ENCODE measurements around the gene APOBEC3C. TPM values are rescaled to one million over a fixed set of nuclear protein-coding genes. Genes with fewer than 3 reads are reported as not detected.
"Not testable (repeated sequence)": the region's sequence is repeated elsewhere in the genome, so short reads cannot be mapped to it uniquely, and the experiment has no call there.

APOBEC3C gene
- total RNA-seq, 1 experiment from 2014 or later = 32.1 TPM

GRCh38 chr22:38989466-38989865 lies 24.6 kb upstream of the APOBEC3C start:
- H3K9me3 ChIP-seq (ENCODE audit: control insufficient read depth, low read depth, low read length) = no peaks in the 10 kb centered on the region
- H3K9ac ChIP-seq (ENCODE audit: extremely low read depth, insufficient read length, low read length) = no peak overlapping the region
- no peak overlapping the region for H3K27ac ChIP-seq (ENCODE audit: insufficient read length, low read depth, low read length)
- no peak overlapping the region for H2BK5ac ChIP-seq (ENCODE audit: insufficient read length, low read length)
- TF ChIP-seq, protein P1, sequence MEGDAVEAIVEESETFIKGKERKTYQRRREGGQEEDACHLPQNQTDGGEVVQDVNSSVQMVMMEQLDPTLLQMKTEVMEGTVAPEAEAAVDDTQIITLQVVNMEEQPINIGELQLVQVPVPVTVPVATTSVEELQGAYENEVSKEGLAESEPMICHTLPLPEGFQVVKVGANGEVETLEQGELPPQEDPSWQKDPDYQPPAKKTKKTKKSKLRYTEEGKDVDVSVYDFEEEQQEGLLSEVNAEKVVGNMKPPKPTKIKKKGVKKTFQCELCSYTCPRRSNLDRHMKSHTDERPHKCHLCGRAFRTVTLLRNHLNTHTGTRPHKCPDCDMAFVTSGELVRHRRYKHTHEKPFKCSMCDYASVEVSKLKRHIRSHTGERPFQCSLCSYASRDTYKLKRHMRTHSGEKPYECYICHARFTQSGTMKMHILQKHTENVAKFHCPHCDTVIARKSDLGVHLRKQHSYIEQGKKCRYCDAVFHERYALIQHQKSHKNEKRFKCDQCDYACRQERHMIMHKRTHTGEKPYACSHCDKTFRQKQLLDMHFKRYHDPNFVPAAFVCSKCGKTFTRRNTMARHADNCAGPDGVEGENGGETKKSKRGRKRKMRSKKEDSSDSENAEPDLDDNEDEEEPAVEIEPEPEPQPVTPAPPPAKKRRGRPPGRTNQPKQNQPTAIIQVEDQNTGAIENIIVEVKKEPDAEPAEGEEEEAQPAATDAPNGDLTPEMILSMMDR (conservative IDR thresholded peaks at IDR 0.05) = no peak
- H2BK15ac ChIP-seq (ENCODE audit: low read depth, low read length) = no peak overlapping the region
- no peaks in the 10 kb centered on the region for H3K23me2 ChIP-seq (ENCODE audit: insufficient read length, low read depth, low read length, poor library complexity, severe bottlenecking)
- H3K4ac ChIP-seq (ENCODE audit: low read depth, low read length) = no peak overlapping the region
- no peaks in the 10 kb centered on the region for H3K79me1 ChIP-seq (ENCODE audit: insufficient read depth, low read depth, low read length, poor library complexity, severe bottlenecking)
- no peak overlapping the region for H3T11ph ChIP-seq (ENCODE audit: low read length)
- Mint-ChIP-seq H3K27me3 (ENCODE audit: low read depth) (peaks cover 3% of the 10 kb centered on the region), H3K36me3 (ENCODE audit: insufficient read depth in 1 of 3, low read depth in 3 of 3) (peaks cover 3 to 20% (median 18%) of the 10 kb centered on the region in 3 experiments; a peak in 5 of 7 replicates), H3K4me3 (no peak overlapping the region), H3K4me1 (peaks cover 29 to 31% of the 10 kb centered on the region in 2 experiments), H3K27ac (peak overlapping the region in 2 of 3 experiments; percentile 35 to 39; a peak in 1 of 7 replicates), H3K9me3 (peaks cover 5 to 8% of the 10 kb centered on the region in 2 experiments; a peak in 4 of 5 replicates)
- no peak overlapping the region for H4K5ac ChIP-seq (ENCODE audit: insufficient read length, low read depth, low read length)
- no CpG with 5 or more reads among the region's 6 CpGs for WGBS (ENCODE audit: extremely low coverage, insufficient read length, low lambda C conversion rate)
- no peak overlapping the region for H3K23ac ChIP-seq (ENCODE audit: insufficient read length, low read depth, low read length)
- no peaks in the 10 kb centered on the region for H4K20me1 ChIP-seq (ENCODE audit: control insufficient read depth, insufficient read depth, insufficient read length)
- no peak overlapping the region for H2AFZ ChIP-seq (ENCODE audit: low read length)
- H4K91ac ChIP-seq (ENCODE audit: insufficient read length, low read depth, low read length) = no peak overlapping the region
- H3K18ac ChIP-seq (ENCODE audit: insufficient read length, low read depth, low read length) = no peak overlapping the region
- no peak overlapping the region for H3K14ac ChIP-seq (ENCODE audit: insufficient read depth, low read length)
- H3K79me2 ChIP-seq (ENCODE audit: insufficient read depth, low read length) = no peaks in the 10 kb centered on the region
- no peak overlapping the region for H3K4me2 ChIP-seq (ENCODE audit: insufficient read depth, insufficient read length, low read length)
- no peak overlapping the region for H2AK5ac ChIP-seq (ENCODE audit: insufficient read length, low read length)
- no peaks in the 10 kb centered on the region for H3K27me3 ChIP-seq (ENCODE audit: insufficient read depth, low read length)
- H2BK20ac ChIP-seq (ENCODE audit: low read depth, low read length, poor library complexity, severe bottlenecking) = no peak overlapping the region
- H4K8ac ChIP-seq (replicated peaks; ENCODE audit: insufficient read length, low read depth, low read length) = no peak overlapping the region
- H3K56ac ChIP-seq (ENCODE audit: insufficient read length, low read depth, low read length) = no peak overlapping the region
- no peak overlapping the region for H2BK12ac ChIP-seq (ENCODE audit: insufficient read length, low read depth, low read length)
- no peak overlapping the region for H2BK120ac ChIP-seq (ENCODE audit: low read depth, low read length, poor library complexity, severe bottlenecking)
- DNase-seq = no peak
- H3K4me1 ChIP-seq (ENCODE audit: insufficient read depth, low read length) = no peaks in the 10 kb centered on the region; the same call in 1 of the 2 replicates

DNA sequence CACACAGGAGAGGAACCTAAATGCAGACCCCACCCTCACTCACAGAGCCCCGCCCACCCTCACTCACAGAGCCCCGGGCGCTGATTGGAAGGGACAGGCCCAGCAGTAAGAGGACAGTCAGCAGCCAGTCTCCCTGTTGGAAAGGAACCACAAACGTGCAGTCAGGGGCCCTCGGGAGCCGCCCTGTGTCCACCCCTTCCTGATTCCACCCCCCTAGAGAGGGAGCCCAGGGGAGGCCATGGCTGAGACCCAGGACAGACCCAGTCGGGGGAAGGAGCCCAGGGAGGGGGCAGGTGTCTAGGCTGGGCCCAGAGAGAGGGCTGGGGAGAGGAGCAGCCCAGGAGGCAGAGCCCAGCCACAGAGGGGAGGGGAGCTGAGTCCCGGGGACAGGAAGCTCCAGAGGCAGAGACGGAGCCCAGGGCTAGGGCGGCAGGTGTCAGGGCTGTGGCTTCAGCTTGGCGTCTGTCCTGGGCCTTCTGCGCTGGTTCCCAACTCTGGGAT lies 21.1 kb upstream of the APOBEC3C start:
- not testable (repeated sequence) for H4K20me1 ChIP-seq (ENCODE audit: control insufficient read depth, insufficient read depth, insufficient read length); H3K56ac ChIP-seq (ENCODE audit: insufficient read length, low read depth, low read length); H3K4me1 ChIP-seq (ENCODE audit: insufficient read depth, low read length); H4K91ac ChIP-seq (ENCODE audit: insufficient read length, low read depth, low read length); H2AK5ac ChIP-seq (ENCODE audit: insufficient read length, low read length); H3K9ac ChIP-seq (ENCODE audit: extremely low read depth, insufficient read length, low read length); H3K23ac ChIP-seq (ENCODE audit: insufficient read length, low read depth, low read length); H3K27ac Mint-ChIP-seq; H3K9me3 ChIP-seq (ENCODE audit: control insufficient read depth, low read depth, low read length); H3K36me3 Mint-ChIP-seq (ENCODE audit: insufficient read depth in 1 of 3, low read depth in 3 of 3); H2BK15ac ChIP-seq (ENCODE audit: low read depth, low read length); H3K23me2 ChIP-seq (ENCODE audit: insufficient read length, low read depth, low read length, poor library complexity, severe bottlenecking); H4K5ac ChIP-seq (ENCODE audit: insufficient read length, low read depth, low read length); H4K8ac ChIP-seq (replicated peaks; ENCODE audit: insufficient read length, low read depth, low read length); H3K18ac ChIP-seq (ENCODE audit: insufficient read length, low read depth, low read length); H3K4me2 ChIP-seq (ENCODE audit: insufficient read depth, insufficient read length, low read length); H3T11ph ChIP-seq (ENCODE audit: low read length); H2AFZ ChIP-seq (ENCODE audit: low read length); H3K14ac ChIP-seq (ENCODE audit: insufficient read depth, low read length); H3K79me2 ChIP-seq (ENCODE audit: insufficient read depth, low read length); H2BK120ac ChIP-seq (ENCODE audit: low read depth, low read length, poor library complexity, severe bottlenecking); H2BK5ac ChIP-seq (ENCODE audit: insufficient read length, low read length); H3K79me1 ChIP-seq (ENCODE audit: insufficient read depth, low read depth, low read length, poor library complexity, severe bottlenecking); H3K9me3 Mint-ChIP-seq; H3K4ac ChIP-seq (ENCODE audit: low read depth, low read length); H3K27ac ChIP-seq (ENCODE audit: insufficient read length, low read depth, low read length); H3K27me3 Mint-ChIP-seq (ENCODE audit: low read depth); H2BK20ac ChIP-seq (ENCODE audit: low read depth, low read length, poor library complexity, severe bottlenecking); H2BK12ac ChIP-seq (ENCODE audit: insufficient read length, low read depth, low read length); H3K27me3 ChIP-seq (ENCODE audit: insufficient read depth, low read length)
- Mint-ChIP-seq H3K4me3 (peak overlapping the region in 1 of 2 experiments; percentile 29; a peak in 1 of 5 replicates), H3K4me1 (peaks cover 34 to 35% of the 10 kb centered on the region in 2 experiments)
- no CpG with 5 or more reads among the region's 12 CpGs for WGBS (ENCODE audit: extremely low coverage, insufficient read length, low lambda C conversion rate)
- peak; percentile 82 for DNase-seq
